Muscle layer of duodenum (tissue), 2 donors: Measurements from ENCODE around the gene HOXA1.
A peak's percentile ranks its signal among the peaks of the same experiment; 100 is the strongest.

Experiments
- H3K27ac ChIP-seq: one replicate; pipeline ENCODE4 v1.7.0; 2013; ENCODE audit warnings: mild to moderate bottlenecking, low read length
- H3K27me3 ChIP-seq: one replicate; pipeline ENCODE4 v1.7.0; 2013; ENCODE audit warnings: low read depth, mild to moderate bottlenecking, control low read depth, low read length
- H3K36me3 ChIP-seq, 2 donors: one replicate each; pipeline ENCODE4 v1.7.0; 2013; ENCODE audit warnings: low read length in 2 of 2, control low read depth in 1 of 2, mild to moderate bottlenecking in 1 of 2; ENCODE audit not compliant: insufficient read depth in 2 of 2, control insufficient read depth in 1 of 2
- H3K4me1 ChIP-seq, 2 donors: one replicate each; pipeline ENCODE4 v1.7.0; 2013; ENCODE audit warnings: low read length in 2 of 2, mild to moderate bottlenecking in 2 of 2, control low read depth in 1 of 2, moderate library complexity in 1 of 2; ENCODE audit not compliant: insufficient read depth in 2 of 2, control insufficient read depth in 1 of 2
- H3K4me3 ChIP-seq, 2 donors: one replicate each; pipeline ENCODE4 v1.7.0; 2013; ENCODE audit warnings: low read length in 2 of 2, low read depth in 1 of 2, mild to moderate bottlenecking in 1 of 2
- H3K9me3 ChIP-seq, 2 donors: one replicate each; pipeline ENCODE4 v1.7.0; 2013; ENCODE audit warnings: low read length in 2 of 2, control low read depth in 1 of 2, mild to moderate bottlenecking in 1 of 2; ENCODE audit not compliant: control insufficient read depth in 1 of 2
- donor health status: healthy.

HOXA1 gene

DNA sequence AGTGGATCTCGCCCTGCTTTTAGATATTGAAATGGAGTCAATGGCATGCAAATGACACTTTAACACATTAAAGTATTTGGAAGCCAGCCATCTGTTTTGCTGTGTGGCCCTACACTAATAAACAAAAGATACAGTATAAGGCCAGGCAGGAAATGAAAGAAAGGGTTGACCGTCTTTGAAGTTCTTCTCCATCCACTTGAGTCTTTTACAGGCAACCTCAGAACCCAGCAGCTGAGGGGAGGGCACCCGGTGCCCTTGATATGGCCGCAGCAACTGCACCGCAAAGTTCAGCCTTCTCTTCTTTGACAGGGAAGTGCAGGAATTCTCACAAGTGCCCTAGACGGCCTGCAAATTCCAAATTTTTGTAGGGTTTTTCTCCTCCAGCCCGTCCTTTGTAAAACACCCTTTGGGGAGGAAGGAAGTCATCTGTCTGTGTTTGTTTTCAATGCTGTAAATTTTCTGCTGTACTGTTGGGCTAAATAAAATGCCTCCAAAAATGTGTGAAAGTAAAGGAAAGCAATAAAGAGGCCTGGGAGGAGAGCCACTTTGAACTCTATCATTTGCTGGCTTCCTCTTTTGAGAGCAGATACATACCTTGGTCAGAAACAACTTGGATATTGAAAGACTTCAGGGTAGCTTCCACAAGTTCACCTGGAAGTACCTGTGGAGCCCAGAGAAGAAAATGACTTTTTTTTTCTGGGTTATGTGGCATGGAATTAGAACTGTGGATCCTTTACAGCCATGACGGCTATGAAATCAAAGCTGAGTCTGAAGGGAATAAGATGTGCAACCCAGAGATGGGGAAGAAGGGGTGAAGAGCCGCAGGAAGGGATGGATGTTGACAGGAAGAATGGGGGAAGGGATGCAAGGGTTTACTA lies 3.6 kb downstream of the HOXA1 start:
- H3K27ac ChIP-seq, result no peak overlapping the region
- H3K27me3 ChIP-seq, result peaks cover 14% of the 10 kb centered on the region
- H3K36me3 ChIP-seq, result peaks cover 0 to 3% of the 10 kb centered on the region in 2 donors
- H3K4me1 ChIP-seq, result peaks cover under 1 to 3% of the 10 kb centered on the region in 2 donors
- no peaks in the 10 kb centered on the region for H3K9me3 ChIP-seq
- H3K4me3 ChIP-seq, result no peak overlapping the region

- Histone ChIP-seq H3K4me3 (no peak overlapping the region), H3K9me3 (no peaks in the 10 kb centered on the region), H3K27me3 (peaks cover 14% of the 10 kb centered on the region), H3K36me3 (peaks cover 0 to under 1% of the 10 kb centered on the region in 2 donors), H3K27ac (no peak overlapping the region), H3K4me1 (peaks cover 0 to 3% of the 10 kb centered on the region in 2 donors)
Observed at GRCh38 chr7:27091105-27091504, 4.7 kb downstream of the HOXA1 start.

DNA sequence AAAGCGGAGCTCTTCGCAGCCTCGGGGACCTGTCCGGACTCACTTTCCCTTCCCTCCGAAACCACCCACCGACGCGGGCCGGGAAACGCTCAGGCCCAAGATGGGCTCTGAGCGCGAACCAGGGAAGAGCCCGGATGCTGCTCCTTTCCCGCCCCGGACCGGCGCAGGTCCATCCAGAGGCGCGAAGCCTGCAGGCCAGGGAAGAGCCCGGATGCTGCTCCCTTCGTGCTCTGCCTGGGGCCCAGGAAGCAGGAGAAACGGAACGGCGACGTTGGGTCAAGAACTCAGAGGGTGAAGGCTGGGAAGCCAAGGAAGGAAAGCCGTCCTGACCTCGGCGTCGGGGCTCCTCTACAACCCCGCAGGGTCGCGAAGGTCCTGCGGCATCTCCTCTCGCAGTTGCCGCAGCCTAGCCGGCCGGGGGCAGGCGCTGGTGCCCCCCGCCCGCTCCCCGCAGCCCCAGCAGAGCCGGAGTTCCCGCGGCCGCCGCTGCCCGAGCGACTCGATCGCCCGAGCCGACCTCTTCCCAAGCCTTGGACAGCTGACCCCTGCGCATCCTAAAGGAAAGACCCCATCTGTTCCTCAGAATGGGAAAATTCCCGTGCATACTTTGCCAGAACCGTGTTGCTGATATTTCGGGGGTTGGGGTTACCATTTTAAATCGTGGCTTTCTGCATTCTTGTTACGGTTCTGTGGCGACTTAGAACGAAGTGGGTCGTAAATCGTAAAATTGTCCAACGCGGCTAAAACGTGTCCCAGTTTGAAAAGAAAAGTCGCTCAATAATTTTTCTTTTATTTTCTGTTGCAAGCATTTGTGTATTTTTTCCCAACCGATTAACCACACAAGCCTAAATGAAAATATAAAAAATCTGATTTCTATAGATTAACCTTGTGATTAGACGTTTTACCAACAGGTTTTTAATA lies 7.5 kb downstream of the HOXA1 start:
- H3K36me3 ChIP-seq, result no peaks in the 10 kb centered on the region
- no peaks in the 10 kb centered on the region for H3K9me3 ChIP-seq
- H3K4me3 ChIP-seq, result peak overlapping the region in 1 of 2 donors; percentile 42
- no peak overlapping the region for H3K27ac ChIP-seq
- peaks cover 0 to 3% of the 10 kb centered on the region in 2 donors for H3K4me1 ChIP-seq
- peaks cover 9% of the 10 kb centered on the region for H3K27me3 ChIP-seq

GRCh38 chr7:27083646-27084045 lies 12.2 kb downstream of the HOXA1 start:
- Histone ChIP-seq H3K27me3 (no peaks in the 10 kb centered on the region), H3K4me3 (no peak overlapping the region), H3K27ac (no peak overlapping the region), H3K36me3 (no peaks in the 10 kb centered on the region), H3K4me1 (peaks cover 0 to 3% of the 10 kb centered on the region in 2 donors), H3K9me3 (no peaks in the 10 kb centered on the region)

- Histone ChIP-seq H3K36me3 (no peaks in the 10 kb centered on the region), H3K27ac (no peak overlapping the region), H3K4me3 (no peak overlapping the region), H3K4me1 (no peaks in the 10 kb centered on the region), H3K9me3 (no peaks in the 10 kb centered on the region), H3K27me3 (no peaks in the 10 kb centered on the region)
Observed at GRCh38 chr7:27082171-27082570, 13.6 kb downstream of the HOXA1 start.

DNA sequence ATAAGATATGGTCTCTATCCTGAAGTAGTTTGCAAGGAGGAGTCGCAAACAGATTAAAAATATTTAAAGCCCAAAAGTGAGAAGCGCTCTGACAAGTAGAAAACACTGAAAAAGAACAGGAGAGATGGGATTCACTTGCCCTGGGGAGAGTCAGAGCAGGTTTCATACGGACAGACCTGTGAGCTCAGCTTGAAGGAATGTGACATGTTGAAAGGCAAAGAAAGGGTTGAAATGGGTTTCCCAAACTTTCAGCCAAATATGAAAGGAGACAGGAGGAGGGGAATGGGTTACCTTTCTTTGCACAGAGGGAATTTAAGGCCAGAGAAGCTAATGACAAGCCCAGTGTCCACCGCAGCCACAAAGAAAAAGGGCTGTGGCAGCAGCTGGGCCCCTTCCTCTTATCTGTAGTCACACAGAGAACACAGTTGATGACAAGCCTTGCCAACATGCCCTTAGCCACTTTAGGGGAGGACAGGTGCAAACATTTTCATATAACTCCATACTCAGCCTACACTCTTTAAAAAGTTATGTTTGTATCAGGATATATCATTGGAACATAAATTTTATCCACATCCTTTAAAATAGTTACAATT lies 14.9 kb downstream of the HOXA1 start:
- no peaks in the 10 kb centered on the region for H3K27me3 ChIP-seq
- H3K4me3 ChIP-seq, result no peak overlapping the region
- H3K36me3 ChIP-seq, result no peaks in the 10 kb centered on the region
- no peak overlapping the region for H3K27ac ChIP-seq
- no peaks in the 10 kb centered on the region for H3K9me3 ChIP-seq
- H3K4me1 ChIP-seq, result no peaks in the 10 kb centered on the region

- H3K27ac ChIP-seq, result no peak overlapping the region
- no peaks in the 10 kb centered on the region for H3K9me3 ChIP-seq
- H3K4me1 ChIP-seq, result no peaks in the 10 kb centered on the region
- H3K4me3 ChIP-seq, result no peak overlapping the region
- no peaks in the 10 kb centered on the region for H3K36me3 ChIP-seq
- no peaks in the 10 kb centered on the region for H3K27me3 ChIP-seq
Observed at GRCh38 chr7:27079234-27079975, 16.4 kb downstream of the HOXA1 start.

GRCh38 chr7:27078616-27079233 lies 17.1 kb downstream of the HOXA1 start:
- Histone ChIP-seq H3K27ac (no peak overlapping the region), H3K4me3 (no peak overlapping the region), H3K36me3 (no peaks in the 10 kb centered on the region), H3K27me3 (no peaks in the 10 kb centered on the region), H3K4me1 (no peaks in the 10 kb centered on the region), H3K9me3 (no peaks in the 10 kb centered on the region)

DNA sequence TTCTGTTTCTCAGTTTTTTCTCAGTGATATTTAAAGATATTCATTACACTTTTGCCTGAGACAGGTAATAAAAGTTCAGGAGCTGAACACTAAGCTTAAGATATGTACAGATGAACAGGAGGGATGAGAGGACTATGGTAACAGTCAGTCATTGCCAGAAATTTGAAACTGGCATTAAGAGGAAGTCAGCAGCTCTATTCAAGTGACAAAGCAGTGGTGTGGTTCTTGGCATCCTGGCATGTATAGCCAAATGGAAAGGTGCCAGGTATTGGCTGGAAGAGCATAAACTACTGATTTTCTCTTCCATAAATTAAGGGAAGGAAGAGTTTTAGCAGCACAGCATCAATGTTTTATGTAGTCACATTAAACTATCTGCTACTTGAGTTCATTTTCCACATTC lies 22.7 kb downstream of the HOXA1 start:
- Histone ChIP-seq H3K4me3 (no peak overlapping the region), H3K4me1 (no peaks in the 10 kb centered on the region), H3K36me3 (no peaks in the 10 kb centered on the region), H3K27me3 (no peaks in the 10 kb centered on the region), H3K9me3 (no peaks in the 10 kb centered on the region), H3K27ac (no peak overlapping the region)

DNA sequence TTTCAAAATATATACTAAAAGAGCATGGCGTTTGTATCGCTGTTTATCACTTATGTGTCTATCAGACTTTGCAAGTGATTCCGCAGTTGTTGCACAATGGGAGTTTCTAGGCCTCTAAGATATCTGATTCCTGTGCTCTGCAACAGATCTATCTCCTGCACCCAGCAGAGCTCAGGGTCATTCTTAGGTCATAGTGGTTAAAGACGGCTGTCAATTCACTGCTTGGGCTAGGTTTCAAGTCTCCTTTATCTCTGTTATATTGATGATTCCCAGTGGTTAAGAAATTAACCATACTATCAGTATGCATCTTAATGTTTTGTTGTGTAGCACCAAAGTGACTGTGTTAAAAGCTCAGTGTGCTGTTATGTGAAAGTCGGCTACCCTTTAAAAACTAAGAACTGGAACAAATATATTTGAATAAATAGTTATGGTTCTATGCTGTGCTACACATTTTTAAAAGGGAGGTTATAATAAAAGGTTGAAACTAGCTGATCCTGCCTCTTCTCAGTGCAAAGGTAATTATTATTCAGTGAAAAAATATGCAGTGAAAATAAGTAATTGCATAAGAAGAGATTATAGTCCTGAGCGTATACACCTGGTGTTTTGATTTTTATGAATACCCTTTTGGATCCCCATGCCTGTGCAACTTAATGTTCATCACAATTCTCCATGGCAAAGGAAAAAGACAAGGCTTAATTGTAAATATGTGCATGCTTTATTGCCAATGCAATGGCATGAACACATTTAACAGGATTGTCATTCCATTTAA lies 24.0 kb downstream of the HOXA1 start:
- no peaks in the 10 kb centered on the region for H3K9me3 ChIP-seq

More for the DNA sequence above, 24.0 kb downstream of the HOXA1 start:
- no peaks in the 10 kb centered on the region for H3K27me3 ChIP-seq
- H3K4me3 ChIP-seq, result no peak overlapping the region
- H3K36me3 ChIP-seq, result no peaks in the 10 kb centered on the region
- no peak overlapping the region for H3K27ac ChIP-seq
- H3K4me1 ChIP-seq, result no peaks in the 10 kb centered on the region
